ENCODE results near the gene TSHZ1. TPM values are rescaled to one million over a fixed set of nuclear protein-coding genes. Genes with fewer than 3 reads are reported as not detected.

TSHZ1 gene
- total and polyA plus RNA-seq, 4 experiments from 2014 or later: 0.84 to 32.0 (median 18.3) TPM

- H3K27ac ChIP-seq (ENCODE audit: low read depth, low read length): no peak overlapping the region
- no peak overlapping the region for H3K4me3 Mint-ChIP-seq
- H3K9me3 Mint-ChIP-seq: no peaks in the 10 kb centered on the region
- peaks cover 3 to 5% of the 10 kb centered on the region in 2 donors for H3K27me3 Mint-ChIP-seq
- no peak overlapping the region for H3K4me3 ChIP-seq (ENCODE audit: low read length in 2 of 2)
- H3K36me3 ChIP-seq (ENCODE audit: insufficient read depth, low read length): no peaks in the 10 kb centered on the region
- peak overlapping the region in 2 of 7 donors; percentile 17 to 60 for H3K27ac Mint-ChIP-seq
- CTCF ChIA-PET (ENCODE audit: partially characterized antibody): interaction anchor here (0.5 to 1.6 kb wide), 6 partner anchors 9 to 306 kb away, joined by 3 read pairs; no protein-coding TSS in a partner anchor
- intact Hi-C loops (cut with micrococcal nuclease): loop anchor here (1.0 to 5.0 kb wide), 2 partner anchors 275 to 307 kb away; no protein-coding TSS in a partner anchor
- POLR2A ChIA-PET (ENCODE audit: partially characterized antibody): no interaction called here
- H3K36me3 Mint-ChIP-seq: no peaks in the 10 kb centered on the region
- no peaks in the 10 kb centered on the region for H3K27me3 ChIP-seq (ENCODE audit: insufficient read depth, low read length)
- H3K9me3 ChIP-seq (ENCODE audit: control insufficient read depth in 1 of 2, low read length in 2 of 2): no peaks in the 10 kb centered on the region
- no peak for DNase-seq
- peaks cover 4% of the 10 kb centered on the region for H3K4me1 ChIP-seq (ENCODE audit: insufficient read depth, low read length)
- peaks cover 0 to 9% (median 7%) of the 10 kb centered on the region in 4 donors for H3K4me1 Mint-ChIP-seq
These were observed 38.1 kb upstream of the TSHZ1 start for GRCh38 chr18:75172299-75173124.

- ChIA-PET POLR2A (ENCODE audit: partially characterized antibody) (no interaction called here), CTCF (ENCODE audit: partially characterized antibody) (interaction anchor here (1.0 to 1.6 kb wide), 4 partner anchors 10 to 306 kb away, joined by 3 read pairs; no protein-coding TSS in a partner anchor)
- Mint-ChIP-seq H3K4me1 (peaks cover 0 to 9% (median 7%) of the 10 kb centered on the region in 4 donors), H3K4me3 (no peak overlapping the region), H3K27ac (peak overlapping the region in 1 of 7 donors; percentile 17), H3K9me3 (no peaks in the 10 kb centered on the region), H3K36me3 (no peaks in the 10 kb centered on the region), H3K27me3 (peaks cover 3 to 5% of the 10 kb centered on the region in 2 donors)
- Histone ChIP-seq H3K27me3 (ENCODE audit: insufficient read depth, low read length) (no peaks in the 10 kb centered on the region), H3K4me3 (ENCODE audit: low read length in 2 of 2) (no peak overlapping the region), H3K27ac (ENCODE audit: low read depth, low read length) (no peak overlapping the region), H3K9me3 (ENCODE audit: control insufficient read depth in 1 of 2, low read length in 2 of 2) (no peaks in the 10 kb centered on the region), H3K4me1 (ENCODE audit: insufficient read depth, low read length) (peaks cover 4% of the 10 kb centered on the region), H3K36me3 (ENCODE audit: insufficient read depth, low read length) (no peaks in the 10 kb centered on the region)
- DNase-seq: peak in 1 of 5 donors; percentile 11
- intact Hi-C loops (cut with micrococcal nuclease): loop anchor here (1.0 to 5.0 kb wide), 2 partner anchors 276 to 306 kb away; no protein-coding TSS in a partner anchor
These were observed 37.5 kb upstream of the TSHZ1 start for GRCh38 chr18:75173125-75173432.

GRCh38 chr18:75173738-75174137, 36.9 kb upstream of the TSHZ1 start:
- Histone ChIP-seq H3K36me3 (ENCODE audit: insufficient read depth, low read length) (no peaks in the 10 kb centered on the region), H3K27ac (ENCODE audit: low read depth, low read length) (no peak overlapping the region), H3K9me3 (ENCODE audit: control insufficient read depth in 1 of 2, low read length in 2 of 2) (no peaks in the 10 kb centered on the region), H3K4me1 (ENCODE audit: insufficient read depth, low read length) (peaks cover 4% of the 10 kb centered on the region), H3K27me3 (ENCODE audit: insufficient read depth, low read length) (no peaks in the 10 kb centered on the region), H3K4me3 (ENCODE audit: low read length in 2 of 2) (no peak overlapping the region)
- H3K36me3 Mint-ChIP-seq: no peaks in the 10 kb centered on the region
- no peaks in the 10 kb centered on the region for H3K9me3 Mint-ChIP-seq
- intact Hi-C loops (cut with micrococcal nuclease): loop anchor here (1.0 to 5.0 kb wide), 2 partner anchors 276 to 306 kb away; no protein-coding TSS in a partner anchor
- H3K4me1 Mint-ChIP-seq: peaks cover 0 to 9% (median 7%) of the 10 kb centered on the region in 4 donors
- ChIA-PET POLR2A (ENCODE audit: partially characterized antibody) (no interaction called here), CTCF (ENCODE audit: partially characterized antibody) (interaction anchor here (1.0 to 1.6 kb wide), 2 partner anchors 190 to 305 kb away, joined by 3 read pairs; no protein-coding TSS in a partner anchor)
- H3K4me3 Mint-ChIP-seq: no peak overlapping the region
- H3K27me3 Mint-ChIP-seq: peaks cover under 1 to 4% of the 10 kb centered on the region in 2 donors
- peak overlapping the region in 1 of 7 donors; percentile 18 for H3K27ac Mint-ChIP-seq
- no peak for DNase-seq

- DNase-seq: no peak
- Mint-ChIP-seq H3K4me1 (peaks cover 0 to 9% (median 7%) of the 10 kb centered on the region in 4 donors), H3K36me3 (no peaks in the 10 kb centered on the region), H3K4me3 (no peak overlapping the region), H3K27ac (no peak overlapping the region), H3K27me3 (peaks cover 0 to 3% of the 10 kb centered on the region in 2 donors), H3K9me3 (no peaks in the 10 kb centered on the region)
- intact Hi-C loops (cut with micrococcal nuclease): no loop called here
- CTCF ChIA-PET (ENCODE audit: partially characterized antibody): no interaction called here
- Histone ChIP-seq H3K27me3 (ENCODE audit: insufficient read depth, low read length) (no peaks in the 10 kb centered on the region), H3K4me3 (ENCODE audit: low read length in 2 of 2) (no peak overlapping the region), H3K36me3 (ENCODE audit: insufficient read depth, low read length) (no peaks in the 10 kb centered on the region), H3K27ac (ENCODE audit: low read depth, low read length) (no peak overlapping the region), H3K9me3 (ENCODE audit: control insufficient read depth in 1 of 2, low read length in 2 of 2) (no peaks in the 10 kb centered on the region), H3K4me1 (ENCODE audit: insufficient read depth, low read length) (peaks cover 4% of the 10 kb centered on the region)
- POLR2A ChIA-PET (ENCODE audit: partially characterized antibody): no interaction called here
These were observed 33.7 kb upstream of the TSHZ1 start for GRCh38 chr18:75176849-75177248.

GRCh38 chr18:75178376-75178775, 32.2 kb upstream of the TSHZ1 start:
- DNase-seq: no peak
- POLR2A ChIA-PET (ENCODE audit: partially characterized antibody): no interaction called here
- Mint-ChIP-seq H3K4me3 (no peak overlapping the region), H3K27ac (no peak overlapping the region), H3K4me1 (peaks cover 0 to under 1% (median 0%) of the 10 kb centered on the region in 4 donors), H3K27me3 (no peaks in the 10 kb centered on the region), H3K36me3 (no peaks in the 10 kb centered on the region), H3K9me3 (peaks cover 0 to 2% (median 0%) of the 10 kb centered on the region in 8 donors)
- Histone ChIP-seq H3K27me3 (ENCODE audit: insufficient read depth, low read length) (no peaks in the 10 kb centered on the region), H3K36me3 (ENCODE audit: insufficient read depth, low read length) (no peaks in the 10 kb centered on the region), H3K4me3 (ENCODE audit: low read length in 2 of 2) (no peak overlapping the region), H3K4me1 (ENCODE audit: insufficient read depth, low read length) (peaks cover 4% of the 10 kb centered on the region), H3K27ac (ENCODE audit: low read depth, low read length) (no peak overlapping the region), H3K9me3 (ENCODE audit: control insufficient read depth in 1 of 2, low read length in 2 of 2) (no peaks in the 10 kb centered on the region)
- intact Hi-C loops (cut with micrococcal nuclease): no loop called here
- CTCF ChIA-PET (ENCODE audit: partially characterized antibody): no interaction called here

GRCh38 chr18:75179819-75180600, 30.6 kb upstream of the TSHZ1 start:
- no peaks in the 10 kb centered on the region for H3K36me3 Mint-ChIP-seq
- ChIA-PET POLR2A (ENCODE audit: partially characterized antibody) (no interaction called here), CTCF (ENCODE audit: partially characterized antibody) (no interaction called here)
- peaks cover 0 to 2% of the 10 kb centered on the region in 2 donors for H3K27me3 Mint-ChIP-seq
- peaks cover 0 to 2% (median 0%) of the 10 kb centered on the region in 8 donors for H3K9me3 Mint-ChIP-seq
- intact Hi-C loops (cut with micrococcal nuclease): no loop called here
- no peaks in the 10 kb centered on the region for H3K36me3 ChIP-seq (ENCODE audit: insufficient read depth, low read length)
- H3K27ac ChIP-seq (ENCODE audit: low read depth, low read length): no peak overlapping the region
- no peaks in the 10 kb centered on the region for H3K4me1 Mint-ChIP-seq
- H3K4me3 Mint-ChIP-seq: no peak overlapping the region
- H3K4me3 ChIP-seq (ENCODE audit: low read length in 2 of 2): no peak overlapping the region
- H3K27me3 ChIP-seq (ENCODE audit: insufficient read depth, low read length): no peaks in the 10 kb centered on the region
- H3K4me1 ChIP-seq (ENCODE audit: insufficient read depth, low read length): peaks cover 4% of the 10 kb centered on the region
- DNase-seq: no peak
- H3K27ac Mint-ChIP-seq: no peak overlapping the region
- H3K9me3 ChIP-seq (ENCODE audit: control insufficient read depth in 1 of 2, low read length in 2 of 2): no peaks in the 10 kb centered on the region

- no peak overlapping the region for H3K4me3 Mint-ChIP-seq
- no peak for DNase-seq
- ChIA-PET POLR2A (ENCODE audit: partially characterized antibody) (no interaction called here), CTCF (ENCODE audit: partially characterized antibody) (no interaction called here)
- no peaks in the 10 kb centered on the region for H3K9me3 ChIP-seq (ENCODE audit: control insufficient read depth in 1 of 2, low read length in 2 of 2)
- H3K27me3 Mint-ChIP-seq: peaks cover 0 to 2% of the 10 kb centered on the region in 2 donors
- intact Hi-C loops (cut with micrococcal nuclease): no loop called here
- H3K9me3 Mint-ChIP-seq: peaks cover 0 to 2% (median 0%) of the 10 kb centered on the region in 8 donors
- H3K27ac ChIP-seq (ENCODE audit: low read depth, low read length): no peak overlapping the region
- no peaks in the 10 kb centered on the region for H3K27me3 ChIP-seq (ENCODE audit: insufficient read depth, low read length)
- no peaks in the 10 kb centered on the region for H3K36me3 ChIP-seq (ENCODE audit: insufficient read depth, low read length)
- no peak overlapping the region for H3K27ac Mint-ChIP-seq
- no peaks in the 10 kb centered on the region for H3K36me3 Mint-ChIP-seq
- H3K4me3 ChIP-seq (ENCODE audit: low read length in 2 of 2): no peak overlapping the region
- no peaks in the 10 kb centered on the region for H3K4me1 Mint-ChIP-seq
- no peaks in the 10 kb centered on the region for H3K4me1 ChIP-seq (ENCODE audit: insufficient read depth, low read length)
These were observed 27.1 kb upstream of the TSHZ1 start for GRCh38 chr18:75183524-75183923.
